Pancreas (tissue), 10 donors: ENCODE data around the gene CCDC92. TPM values are rescaled to one million over a fixed set of nuclear protein-coding genes. Genes with fewer than 3 reads are reported as not detected.

Experiments
- ATAC-seq, 4 donors: fragments of 200-7000 bp; cut with Tn5 transposase; one replicate each; pipeline versions ENCODE4 v1.8.0 to v1.9.1; 2020; ENCODE audit warnings: mild to moderate bottlenecking in 4 of 4, moderate library complexity in 4 of 4
- DNase-seq, 6 donors: peaks; one replicate each; pipeline ENCODE4 v3.0.0-alpha.2; 2020
- FAIRE-seq: peaks from 2 replicates; lab custom pipeline; 2012; peaks lifted over from hg19 to GRCh38; lab: Jason Lieb, UNC
- H3K27ac ChIP-seq, 4 donors: fragments of 200-600 bp; sonication (generic); 1 replicate in 3 of 4; 2 replicates in 1 of 4; pipeline versions ENCODE4 v1.5.0 to v1.8.0; 2020
- H3K27me3 ChIP-seq, 4 donors: fragments of 200-600 bp; one replicate each; pipeline ENCODE4 v1.8.0; 2021
- H3K36me3 ChIP-seq, 3 donors: fragments of 200-600 bp; sonication (generic) in 1 of 3; one replicate each; pipeline versions ENCODE4 v1.5.0 to v1.8.0; 2020 to 2021
- H3K4me1 ChIP-seq, 3 donors: fragments of 200-600 bp; one replicate each; pipeline ENCODE4 v1.8.0; 2021
- H3K4me3 ChIP-seq, 4 donors: fragments of 200-600 bp; sonication (generic) in 2 of 4; one replicate each; pipeline versions ENCODE4 v1.5.0 to v1.8.0; 2020 to 2021
- H3K9me3 ChIP-seq, 4 donors: fragments of 200-600 bp; one replicate each; pipeline ENCODE4 v1.8.0; 2021
- WGBS, 2 donors: extraction: QIAGEN DNeasy Blood & Tissue Kit; methylation state at CpG; one replicate each; pipeline ENCODE4 v1.1.7; 2013; 5-methylcytosine and 5-hydroxymethylcytosine counted together
- intact Hi-C, 3 donors: fragments of 100-400 bp; cut with DNase I; formaldehyde crosslinking; loops; one replicate each; pipeline versions ENCODE4 v1.11.1 to v1.14.2; 2022
- polyA plus RNA-seq, 2 donors: library from polyadenylated mRNA; stranded (reverse); fragments of 200-250 nt; gene quantifications; one replicate each; pipeline ENCODE4 v1.2.3, GENCODE V29; 2013
- total RNA-seq, 6 donors: library from RNA; stranded (reverse); fragmentation: NEBNext Ultra II Directional in 4 of 6; extraction: Animal tissue kit (Norgen Biotek cat#: 25700) in 4 of 6; gene quantifications; one replicate each; pipeline versions ENCODE4 v1.2.1 to v1.2.4, GENCODE V29; 2021 to 2023
- TF ChIP-seq, protein P1 (sequence below), 4 donors: fragments of 200-600 bp; sonication (generic) in 3 of 4; IDR thresholded peaks; one replicate each; pipeline versions ENCODE4 v1.5.0 to v1.8.0; 2021; ENCODE audit warnings: antibody characterized with exemption in 4 of 4
- donor health status: healthy with polysubstance abuse.
- donor health status: DM: no; HTN: no; CAD: no; lungs with moderate emphysema.
- donor health status: DM: no; HTN: no; CAD: no.
- donor health status: control.
- donor health status: control.
- donor health status: Bipolar disorder and iron deficiency.
- donor health status: DM: yes; HTN: yes; CAD: no.
- donor health status: DM: no; HTN: no; CAD: no.
- donor health status: DM: no; HTN: no; CAD: no.
- donor health status: DM: yes; HTN: yes; CAD: no.

The CCDC92 gene
- total and polyA plus RNA-seq, 8 donors, result 9.2 to 29.4 (median 12.0) TPM

DNA sequence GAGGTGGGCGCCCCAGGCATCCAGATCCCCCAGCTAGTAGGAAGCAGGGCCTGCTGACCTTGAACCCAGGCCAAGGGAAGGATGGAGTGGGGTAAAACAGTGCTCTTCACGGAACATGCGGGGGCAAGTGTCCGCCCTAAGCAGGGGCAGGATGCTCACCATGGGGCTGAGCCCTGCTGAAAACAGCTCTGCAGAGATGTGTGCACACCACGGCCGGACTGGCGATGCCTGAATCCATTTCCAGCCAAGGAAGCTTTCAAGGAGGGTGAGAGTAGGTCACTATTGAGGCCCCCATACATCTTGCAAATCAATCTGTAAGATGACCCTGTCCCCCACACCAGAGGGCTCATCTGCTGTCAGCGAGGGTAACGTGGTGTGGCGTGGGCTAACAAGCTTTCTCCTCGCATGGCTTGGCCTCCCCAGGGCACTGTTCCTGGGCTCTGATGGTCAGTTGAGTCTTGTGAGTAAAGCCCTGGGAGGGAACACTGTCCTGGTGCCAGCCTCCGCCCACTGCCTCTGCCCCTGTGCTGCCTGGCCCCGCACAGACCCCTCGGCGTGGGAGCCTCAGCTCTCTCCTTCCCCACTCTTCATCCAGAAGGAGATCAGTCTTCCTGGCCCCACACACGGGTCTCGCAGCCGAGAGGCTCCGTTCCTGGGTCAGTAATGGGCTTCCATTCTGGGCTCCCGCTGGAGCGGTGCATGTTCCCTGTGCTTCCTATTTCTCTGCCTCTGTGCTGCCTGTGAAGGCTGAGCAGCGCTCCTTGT lies 69.1 kb downstream of the CCDC92 start:
- Histone ChIP-seq H3K36me3 (no peaks in the 10 kb centered on the region), H3K9me3 (no peaks in the 10 kb centered on the region), H3K4me1 (no peaks in the 10 kb centered on the region), H3K27ac (no peak overlapping the region), H3K27me3 (no peaks in the 10 kb centered on the region), H3K4me3 (no peak overlapping the region)
- ATAC-seq (no peak), FAIRE-seq (no peak), DNase-seq (no peak)
- intact Hi-C loops, result loop anchor here in 2 of 3 donors (10.0 kb wide), 2 partner anchors 81 to 121 kb away; no protein-coding TSS in a partner anchor
- TF ChIP-seq, protein P1, sequence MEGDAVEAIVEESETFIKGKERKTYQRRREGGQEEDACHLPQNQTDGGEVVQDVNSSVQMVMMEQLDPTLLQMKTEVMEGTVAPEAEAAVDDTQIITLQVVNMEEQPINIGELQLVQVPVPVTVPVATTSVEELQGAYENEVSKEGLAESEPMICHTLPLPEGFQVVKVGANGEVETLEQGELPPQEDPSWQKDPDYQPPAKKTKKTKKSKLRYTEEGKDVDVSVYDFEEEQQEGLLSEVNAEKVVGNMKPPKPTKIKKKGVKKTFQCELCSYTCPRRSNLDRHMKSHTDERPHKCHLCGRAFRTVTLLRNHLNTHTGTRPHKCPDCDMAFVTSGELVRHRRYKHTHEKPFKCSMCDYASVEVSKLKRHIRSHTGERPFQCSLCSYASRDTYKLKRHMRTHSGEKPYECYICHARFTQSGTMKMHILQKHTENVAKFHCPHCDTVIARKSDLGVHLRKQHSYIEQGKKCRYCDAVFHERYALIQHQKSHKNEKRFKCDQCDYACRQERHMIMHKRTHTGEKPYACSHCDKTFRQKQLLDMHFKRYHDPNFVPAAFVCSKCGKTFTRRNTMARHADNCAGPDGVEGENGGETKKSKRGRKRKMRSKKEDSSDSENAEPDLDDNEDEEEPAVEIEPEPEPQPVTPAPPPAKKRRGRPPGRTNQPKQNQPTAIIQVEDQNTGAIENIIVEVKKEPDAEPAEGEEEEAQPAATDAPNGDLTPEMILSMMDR (IDR thresholded peaks at IDR 0.05), result no peak
- 67 to 80% methylated on average over 22 of the region's 22 CpGs for WGBS, 2 donors

DNA sequence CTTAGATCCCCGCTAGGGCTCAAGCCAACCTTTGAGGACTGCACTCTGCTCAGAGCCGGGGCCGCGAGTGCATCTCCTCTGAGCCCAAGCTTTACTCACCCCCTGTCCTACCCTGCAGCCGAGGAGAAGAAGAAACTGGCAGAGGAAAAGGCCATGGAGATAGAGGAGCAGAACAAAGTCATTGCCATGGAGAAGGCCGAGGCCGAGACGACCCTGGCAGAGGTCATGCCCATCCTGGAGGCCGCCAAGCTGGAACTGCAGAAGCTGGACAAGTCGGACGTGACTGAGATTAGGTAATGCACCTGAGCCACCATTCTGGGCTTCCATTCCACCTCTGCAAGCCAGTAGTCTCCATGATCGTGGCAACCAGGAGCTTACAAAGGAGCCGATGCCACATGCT lies 69.8 kb downstream of the CCDC92 start:
- no peaks in the 10 kb centered on the region for H3K9me3 ChIP-seq
- no peaks in the 10 kb centered on the region for H3K27me3 ChIP-seq
- no peaks in the 10 kb centered on the region for H3K4me1 ChIP-seq
- TF ChIP-seq, protein P1 (IDR thresholded peaks at IDR 0.05), result no peak
- WGBS, 2 donors, result 78 to 86% methylated on average over 13 of the region's 13 CpGs
- intact Hi-C loops, result loop anchor here in 2 of 3 donors (10.0 kb wide), 2 partner anchors 82 to 122 kb away; no protein-coding TSS in a partner anchor
- ATAC-seq (no peak), DNase-seq (no peak), FAIRE-seq (no peak)
- no peak overlapping the region for H3K27ac ChIP-seq
- no peaks in the 10 kb centered on the region for H3K36me3 ChIP-seq
- no peak overlapping the region for H3K4me3 ChIP-seq

DNA sequence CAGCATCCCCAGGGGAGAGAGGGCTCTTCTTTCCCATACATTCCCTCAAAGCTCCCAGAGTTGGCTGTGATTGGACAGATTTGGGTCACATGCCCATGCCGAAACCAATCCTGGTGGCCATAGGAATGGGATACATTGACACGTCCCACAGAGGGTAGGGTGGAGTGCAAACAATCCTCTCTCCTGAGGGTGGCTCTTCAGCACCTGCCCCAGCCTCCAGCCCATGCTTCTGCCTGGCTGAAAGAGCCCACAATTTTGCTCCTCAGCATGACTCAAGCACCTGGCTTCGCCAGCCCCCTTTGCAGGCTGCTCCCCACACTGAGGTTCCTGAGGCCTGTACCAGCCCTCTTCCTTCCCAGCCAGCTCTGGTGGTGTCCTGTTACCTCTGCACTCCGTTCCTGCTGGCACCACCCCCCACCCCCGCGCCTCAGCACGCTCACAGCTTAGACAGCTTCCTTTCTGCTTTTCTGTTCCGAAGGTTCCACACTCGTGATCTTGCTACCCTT lies 71.7 kb downstream of the CCDC92 start:
- Histone ChIP-seq H3K4me1 (no peaks in the 10 kb centered on the region), H3K36me3 (no peaks in the 10 kb centered on the region), H3K4me3 (no peak overlapping the region), H3K9me3 (no peaks in the 10 kb centered on the region), H3K27ac (no peak overlapping the region), H3K27me3 (no peaks in the 10 kb centered on the region)
- no peak for FAIRE-seq
- WGBS, 2 donors, result 54 to 63% methylated on average over 9 of the region's 9 CpGs
- ATAC-seq, result no peak
- DNase-seq, result no peak
- intact Hi-C loops, result loop anchor here in 2 of 3 donors (10.0 kb wide), 2 partner anchors 84 to 124 kb away; no protein-coding TSS in a partner anchor
- TF ChIP-seq, protein P1 (IDR thresholded peaks at IDR 0.05), result no peak

- Histone ChIP-seq H3K9me3 (no peaks in the 10 kb centered on the region), H3K4me1 (no peaks in the 10 kb centered on the region), H3K4me3 (no peak overlapping the region), H3K27me3 (no peaks in the 10 kb centered on the region), H3K36me3 (no peaks in the 10 kb centered on the region), H3K27ac (no peak overlapping the region)
- 74 to 75% methylated on average over 9 of the region's 9 CpGs for WGBS, 2 donors
- FAIRE-seq (no peak), ATAC-seq (no peak), DNase-seq (no peak)
- intact Hi-C loops, result no loop called here
- TF ChIP-seq, protein P1 (IDR thresholded peaks at IDR 0.05), result no peak
Measured at GRCh38 chr12:123899368-123899767, 73.3 kb downstream of the CCDC92 start.

GRCh38 chr12:123898673-123899072 lies 74.0 kb downstream of the CCDC92 start:
- no peaks in the 10 kb centered on the region for H3K9me3 ChIP-seq
- H3K36me3 ChIP-seq, result no peaks in the 10 kb centered on the region
- H3K4me1 ChIP-seq, result no peaks in the 10 kb centered on the region
- no peak overlapping the region for H3K27ac ChIP-seq
- no peaks in the 10 kb centered on the region for H3K27me3 ChIP-seq
- H3K4me3 ChIP-seq, result no peak overlapping the region
- TF ChIP-seq, protein P1 (IDR thresholded peaks at IDR 0.05), result no peak
- 77 to 85% methylated on average over 18 of the region's 18 CpGs for WGBS, 2 donors
- no peak for FAIRE-seq
- DNase-seq, result no peak
- ATAC-seq, result no peak
- intact Hi-C loops, result no loop called here
